Dermis microvascular lymphatic vessel endothelial cell (primary cell): Measurements from ENCODE around the gene UNC80. TPM values are rescaled to one million over a fixed set of nuclear protein-coding genes. Genes with fewer than 3 reads are reported as not detected.
A peak's percentile ranks its signal among the peaks of the same experiment; 100 is the strongest.

Experiments used
- DNase-seq, 2 donors: peaks; one replicate each; pipeline versions ENCODE4 v3.0.0 to v3.0.0-alpha.2; 2010; ENCODE audit warnings: low read depth in 2 of 2
- total RNA-seq: library from RNA; depleted of rRNA; stranded (reverse); fragments of >200 nt; gene quantifications from 2 replicates; pipeline ENCODE4 v1.2.1, GENCODE V29; 2014

Gene UNC80
- total RNA-seq, 1 donor from 2014 or later: 0.39 TPM

- DNase-seq: no peak
Measured at GRCh38 chr2:209806318-209806717, 34.7 kb downstream of the UNC80 start.

- DNase-seq: no peak
Measured at GRCh38 chr2:209808521-209808920, 36.9 kb downstream of the UNC80 start.

GRCh38 chr2:209809256-209809655 lies 37.6 kb downstream of the UNC80 start:
- no peak for DNase-seq

- peak; percentile 1 to 69 for DNase-seq
Measured at GRCh38 chr2:209817844-209818271, 46.2 kb downstream of the UNC80 start.

- DNase-seq: no peak
Measured at GRCh38 chr2:209818939-209819338, 47.3 kb downstream of the UNC80 start.

GRCh38 chr2:209821806-209822205 lies 50.2 kb downstream of the UNC80 start:
- DNase-seq: no peak

GRCh38 chr2:209823484-209823883 lies 51.9 kb downstream of the UNC80 start:
- DNase-seq: no peak

GRCh38 chr2:209824391-209824790 lies 52.8 kb downstream of the UNC80 start:
- DNase-seq: no peak

GRCh38 chr2:209830722-209831465 lies 59.3 kb downstream of the UNC80 start:
- DNase-seq: no peak

- DNase-seq: no peak
Measured at GRCh38 chr2:209834767-209835166, 63.1 kb downstream of the UNC80 start.

- DNase-seq: no peak
Measured at GRCh38 chr2:209840434-209840833, 68.8 kb downstream of the UNC80 start.

- no peak for DNase-seq
Measured at GRCh38 chr2:209845666-209846065, 74.0 kb downstream of the UNC80 start.

- DNase-seq: no peak
Measured at GRCh38 chr2:209864716-209865295, 93.2 kb downstream of the UNC80 start.

- DNase-seq: no peak
Measured at GRCh38 chr2:209868271-209868994, 96.8 kb downstream of the UNC80 start.

- no peak for DNase-seq
Measured at GRCh38 chr2:209870067-209870466, 98.4 kb downstream of the UNC80 start.

- peak; percentile 86 to 94 for DNase-seq
Measured at GRCh38 chr2:209872675-209873074, 101.0 kb downstream of the UNC80 start.

GRCh38 chr2:209875270-209875669 lies 103.6 kb downstream of the UNC80 start:
- DNase-seq: no peak

- DNase-seq: no peak
Measured at GRCh38 chr2:209876211-209876610, 104.6 kb downstream of the UNC80 start.

GRCh38 chr2:209878701-209879100 lies 107.1 kb downstream of the UNC80 start:
- DNase-seq: no peak

- DNase-seq: no peak
Measured at GRCh38 chr2:209900638-209901037, 129.0 kb downstream of the UNC80 start.

GRCh38 chr2:209901172-209901571 lies 129.5 kb downstream of the UNC80 start:
- peak in 1 of 2 donors; percentile 6 for DNase-seq

GRCh38 chr2:209905691-209906090 lies 134.1 kb downstream of the UNC80 start:
- no peak for DNase-seq

GRCh38 chr2:209907746-209908145 lies 136.1 kb downstream of the UNC80 start:
- DNase-seq: no peak
